ENCODE results near the gene IRAK3. TPM values are rescaled to one million over a fixed set of nuclear protein-coding genes. Genes with fewer than 3 reads are reported as not detected.
"Not testable (repeated sequence)": the region's sequence is repeated elsewhere in the genome, so short reads cannot be mapped to it uniquely, and the experiment has no call there.

The IRAK3 gene
- total and polyA plus RNA-seq, 11 donors, result 2.2 to 11.4 (median 4.7) TPM

GRCh38 chr12:66235626-66236281, 46.7 kb downstream of the IRAK3 start:
- peaks cover 0 to 66% (median 5%) of the 10 kb centered on the region in 12 donors for H3K4me1 ChIP-seq
- intact Hi-C loops (cut with DNase I), result loop anchor here in 4 of 10 donors (5.0 to 10.0 kb wide), 3 partner anchors 43 to 71 kb away; partner anchors contain the start of gene TMBIM4 (in 2 of the 4)
- H3K27ac ChIP-seq, result peak overlapping the region in 6 of 12 donors; percentile 34 to 80 (median 48)
- H3K27me3 ChIP-seq, result no peaks in the 10 kb centered on the region
- no peaks in the 10 kb centered on the region for H3K9me3 ChIP-seq
- peak overlapping the region; percentile 16 to 76 (median 58) for H3K4me3 ChIP-seq
- TF ChIP-seq CTCF (IDR thresholded peaks at IDR 0.05) (peak in 1 of 12 donors; percentile 8), POLR2A (IDR thresholded peaks at IDR 0.05) (no peak)
- H3K36me3 ChIP-seq, result peaks cover 0 to 9% (median 0%) of the 10 kb centered on the region in 9 donors
- 50 to 60% (median 58%) methylated on average over 5 of the region's 5 CpGs for WGBS, 4 donors
- ATAC-seq (no peak), DNase-seq (no peak)

GRCh38 chr12:66236282-66236675, 47.3 kb downstream of the IRAK3 start:
- not testable (repeated sequence) for H3K9me3 ChIP-seq, ATAC-seq, H3K27ac ChIP-seq, H3K36me3 ChIP-seq, H3K27me3 ChIP-seq, DNase-seq
- intact Hi-C loops (cut with DNase I), result loop anchor here in 4 of 10 donors (5.0 to 10.0 kb wide), 3 partner anchors 44 to 71 kb away; partner anchors contain the start of gene TMBIM4 (in 2 of the 4)
- H3K4me3 ChIP-seq, result peak overlapping the region in 2 of 12 donors; percentile 67
- WGBS, 4 donors, result 78 to 88% (median 83%) methylated on average over 4 of the region's 4 CpGs
- peaks cover 0 to 71% (median 5%) of the 10 kb centered on the region in 12 donors for H3K4me1 ChIP-seq

- no peak for ATAC-seq
- no peak for TF ChIP-seq POLR2A (IDR thresholded peaks at IDR 0.05)
- TF ChIP-seq CTCF (IDR thresholded peaks at IDR 0.05), result no peak
- intact Hi-C loops (cut with DNase I), result loop anchor here in 4 of 10 donors (5.0 to 10.0 kb wide), 3 partner anchors 45 to 72 kb away; partner anchors contain the start of gene TMBIM4 (in 2 of the 4)
- Histone ChIP-seq H3K27ac (peak overlapping the region in 1 of 12 donors; percentile 21), H3K4me1 (peaks cover 0 to 78% (median 5%) of the 10 kb centered on the region in 12 donors), H3K4me3 (no peak overlapping the region), H3K27me3 (no peaks in the 10 kb centered on the region), H3K36me3 (peaks cover 0 to 2% (median 0%) of the 10 kb centered on the region in 9 donors), H3K9me3 (no peaks in the 10 kb centered on the region)
- DNase-seq, result no peak
- WGBS, 4 donors, result 87 to 96% (median 95%) methylated on average over 2 of the region's 2 CpGs
These were observed 48.0 kb downstream of the IRAK3 start for GRCh38 chr12:66236969-66237368.

GRCh38 chr12:66237505-66238175, 48.6 kb downstream of the IRAK3 start:
- no peak for ATAC-seq
- TF ChIP-seq CTCF (IDR thresholded peaks at IDR 0.05), result no peak
- no peak for TF ChIP-seq POLR2A (IDR thresholded peaks at IDR 0.05)
- 77 to 87% (median 81%) methylated on average over 2 of the region's 2 CpGs for WGBS, 4 donors
- no peaks in the 10 kb centered on the region for H3K9me3 ChIP-seq
- peak overlapping the region in 1 of 12 donors; percentile 21 for H3K27ac ChIP-seq
- no peaks in the 10 kb centered on the region for H3K27me3 ChIP-seq
- DNase-seq, result no peak
- H3K4me1 ChIP-seq, result peaks cover 0 to 84% (median 5%) of the 10 kb centered on the region in 12 donors
- no peak overlapping the region for H3K4me3 ChIP-seq
- intact Hi-C loops (cut with DNase I), result loop anchor here in 4 of 10 donors (5.0 to 10.0 kb wide), 3 partner anchors 45 to 73 kb away; partner anchors contain the start of gene TMBIM4 (in 2 of the 4)
- H3K36me3 ChIP-seq, result peaks cover 0 to 8% (median 0%) of the 10 kb centered on the region in 9 donors
